ENCODE measurements around the gene PTGDS.

PTGDS gene

DNA sequence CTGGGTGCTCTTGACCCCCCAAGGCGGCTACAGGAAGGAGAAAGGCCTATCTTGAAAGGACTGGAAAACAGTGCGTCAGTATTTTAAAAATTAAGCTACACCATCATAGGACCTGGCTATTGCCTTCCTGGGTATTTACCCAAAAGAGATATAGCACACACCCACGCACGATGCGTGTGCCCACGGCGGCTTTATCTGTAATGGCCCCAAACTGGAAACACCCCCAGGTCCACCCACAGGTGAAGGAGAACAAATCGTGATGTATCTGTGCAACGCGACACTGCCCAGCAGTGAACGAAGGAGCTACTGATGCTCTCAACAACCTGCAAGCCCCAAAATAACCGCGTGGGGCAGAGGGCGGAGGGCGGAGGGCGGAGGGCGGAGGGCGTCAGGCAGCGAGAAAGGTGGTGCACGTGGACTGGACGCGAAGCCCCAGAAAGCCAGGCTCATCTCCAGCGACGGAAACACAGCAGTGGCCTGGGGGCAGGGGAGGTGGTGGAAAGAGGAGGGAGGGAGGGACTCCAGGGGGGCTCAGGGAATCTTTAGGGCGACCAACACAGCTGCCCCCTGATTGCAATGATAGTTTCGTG is 12.4 kb upstream of the PTGDS start:
- Histone ChIP-seq H3K79me2 (ENCODE audit: insufficient read depth, low read length) (no peaks in the 10 kb centered on the region), H3K36me3 (ENCODE audit: insufficient read depth, low read length) (no peaks in the 10 kb centered on the region), H3K27me3 (ENCODE audit: insufficient read depth, low read length, poor library complexity) (peaks cover 8% of the 10 kb centered on the region), H3K27ac (ENCODE audit: low read length) (no peak overlapping the region), H3K9ac (ENCODE audit: low read depth, low read length) (no peak overlapping the region), H3K4me1 (ENCODE audit: insufficient read depth, low read length) (peaks cover 9% of the 10 kb centered on the region), H3K9me3 (ENCODE audit: insufficient read depth, low read length, severe bottlenecking) (no peaks in the 10 kb centered on the region), H4K20me1 (ENCODE audit: insufficient read depth, low read length) (no peaks in the 10 kb centered on the region), H3K4me3 (ENCODE audit: low read depth in 1 of 2, low read length in 2 of 2) (no peak overlapping the region), H2AFZ (ENCODE audit: low read depth, low read length) (no peak overlapping the region), H3K4me2 (ENCODE audit: insufficient read depth, low read length) (no peak overlapping the region)
- DNase-seq (no peak), ATAC-seq (ENCODE audit: insufficient read depth, low read depth) (no peak)
- TF ChIP-seq EZH2 (IDR thresholded peaks at IDR 0.05; ENCODE audit: borderline replicate concordance, low read depth, low read length, severe bottlenecking): no peak
- TF ChIP-seq, protein P1, sequence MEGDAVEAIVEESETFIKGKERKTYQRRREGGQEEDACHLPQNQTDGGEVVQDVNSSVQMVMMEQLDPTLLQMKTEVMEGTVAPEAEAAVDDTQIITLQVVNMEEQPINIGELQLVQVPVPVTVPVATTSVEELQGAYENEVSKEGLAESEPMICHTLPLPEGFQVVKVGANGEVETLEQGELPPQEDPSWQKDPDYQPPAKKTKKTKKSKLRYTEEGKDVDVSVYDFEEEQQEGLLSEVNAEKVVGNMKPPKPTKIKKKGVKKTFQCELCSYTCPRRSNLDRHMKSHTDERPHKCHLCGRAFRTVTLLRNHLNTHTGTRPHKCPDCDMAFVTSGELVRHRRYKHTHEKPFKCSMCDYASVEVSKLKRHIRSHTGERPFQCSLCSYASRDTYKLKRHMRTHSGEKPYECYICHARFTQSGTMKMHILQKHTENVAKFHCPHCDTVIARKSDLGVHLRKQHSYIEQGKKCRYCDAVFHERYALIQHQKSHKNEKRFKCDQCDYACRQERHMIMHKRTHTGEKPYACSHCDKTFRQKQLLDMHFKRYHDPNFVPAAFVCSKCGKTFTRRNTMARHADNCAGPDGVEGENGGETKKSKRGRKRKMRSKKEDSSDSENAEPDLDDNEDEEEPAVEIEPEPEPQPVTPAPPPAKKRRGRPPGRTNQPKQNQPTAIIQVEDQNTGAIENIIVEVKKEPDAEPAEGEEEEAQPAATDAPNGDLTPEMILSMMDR (IDR thresholded peaks at IDR 0.05; ENCODE audit: borderline replicate concordance, extremely low read depth, low read length, poor library complexity, severe bottlenecking): no peak

DNA sequence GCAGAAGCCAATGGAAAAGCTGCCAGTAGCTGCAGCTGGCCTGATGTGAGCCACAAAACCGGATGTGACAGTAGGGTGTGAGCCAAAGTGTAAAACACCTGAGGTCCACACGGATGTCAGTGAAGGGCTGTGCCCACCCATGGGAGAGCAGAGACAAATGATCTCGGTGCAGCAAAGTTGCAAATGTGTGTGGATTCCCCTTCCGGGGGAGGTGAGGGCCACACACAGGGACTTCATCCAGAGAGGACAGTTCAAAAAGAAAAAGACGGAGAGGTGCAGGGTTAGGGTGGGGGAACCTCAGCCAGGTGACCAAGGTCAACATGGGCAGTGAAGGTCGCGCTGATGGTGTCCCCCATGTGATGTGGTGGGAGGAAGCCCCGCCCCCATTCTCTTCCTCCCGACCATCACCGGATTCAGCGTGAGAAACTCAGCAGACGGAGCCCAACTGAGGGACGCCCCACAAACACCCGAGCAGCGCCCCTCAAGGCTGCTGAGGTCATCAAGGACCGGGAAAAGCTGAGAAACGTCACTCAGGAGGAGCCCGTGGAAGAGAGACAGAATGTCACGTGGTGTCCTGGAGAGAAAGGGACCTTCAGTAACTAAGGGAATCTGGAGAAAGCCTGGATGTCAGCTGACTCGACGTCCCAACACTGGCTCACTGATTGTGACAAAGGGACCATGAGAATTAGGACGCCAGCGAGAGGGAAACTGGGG is 11.4 kb upstream of the PTGDS start:
- Histone ChIP-seq H3K4me2 (ENCODE audit: insufficient read depth, low read length) (0 out of 2 replicates have a peak overlapping the region, but pooled peaks have one; percentile 12), H3K79me2 (ENCODE audit: insufficient read depth, low read length) (no peaks in the 10 kb centered on the region), H4K20me1 (ENCODE audit: insufficient read depth, low read length) (no peaks in the 10 kb centered on the region), H3K9ac (ENCODE audit: low read depth, low read length) (no peak overlapping the region), H3K4me3 (ENCODE audit: low read depth in 1 of 2, low read length in 2 of 2) (no peak overlapping the region), H3K27ac (ENCODE audit: low read length) (no peak overlapping the region), H2AFZ (ENCODE audit: low read depth, low read length) (no peak overlapping the region), H3K4me1 (ENCODE audit: insufficient read depth, low read length) (peaks cover 9% of the 10 kb centered on the region), H3K9me3 (ENCODE audit: insufficient read depth, low read length, severe bottlenecking) (no peaks in the 10 kb centered on the region), H3K27me3 (ENCODE audit: insufficient read depth, low read length, poor library complexity) (peaks cover 8% of the 10 kb centered on the region), H3K36me3 (ENCODE audit: insufficient read depth, low read length) (no peaks in the 10 kb centered on the region)
- ATAC-seq (ENCODE audit: insufficient read depth, low read depth) (peak; percentile 71), DNase-seq (peak; percentile 54)
- no peak for TF ChIP-seq EZH2 (IDR thresholded peaks at IDR 0.05; ENCODE audit: borderline replicate concordance, low read depth, low read length, severe bottlenecking)
- TF ChIP-seq, protein P1 (IDR thresholded peaks at IDR 0.05; ENCODE audit: borderline replicate concordance, extremely low read depth, low read length, poor library complexity, severe bottlenecking): no peak

DNA sequence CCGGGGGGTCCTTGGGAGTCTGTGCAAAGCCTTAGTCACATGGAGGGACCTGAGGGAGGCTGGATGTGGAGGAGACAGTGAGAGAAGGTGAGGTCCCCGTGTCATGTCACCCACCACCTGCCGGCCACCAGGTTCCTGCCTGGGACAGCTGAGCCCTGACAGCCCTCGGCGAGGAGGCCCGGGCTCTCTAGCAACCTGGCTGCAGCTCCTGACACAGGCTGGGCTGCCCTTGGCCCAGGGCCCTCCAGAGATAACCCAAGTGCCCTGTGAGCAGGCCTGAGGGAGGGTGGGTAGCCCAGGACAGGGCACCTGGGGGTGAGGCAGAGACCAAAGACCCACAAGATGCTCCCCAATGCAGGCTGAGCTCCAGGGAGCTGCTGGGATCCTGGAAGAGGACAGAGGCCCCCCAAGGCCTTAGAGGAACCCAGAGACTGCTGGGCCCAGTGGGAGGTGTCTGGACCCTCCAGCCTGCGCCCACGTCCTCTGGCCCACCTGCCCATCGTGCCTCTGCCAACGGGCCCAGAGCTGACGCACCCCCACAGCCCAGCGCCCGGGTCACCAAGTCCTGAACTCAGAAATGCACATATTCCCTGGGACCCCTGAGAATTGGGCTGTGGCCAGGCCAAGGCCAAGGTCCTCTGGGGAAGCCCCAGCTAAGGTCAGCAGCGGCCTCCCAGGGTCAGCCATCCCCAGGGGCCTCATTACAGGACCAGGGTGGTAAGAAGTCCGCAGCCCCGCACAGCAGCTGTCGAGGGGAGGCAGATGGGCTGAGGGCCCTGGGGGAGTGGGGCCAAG is 8.8 kb upstream of the PTGDS start:
- Histone ChIP-seq H3K27me3 (ENCODE audit: insufficient read depth, low read length, poor library complexity) (peaks cover 8% of the 10 kb centered on the region), H2AFZ (ENCODE audit: low read depth, low read length) (no peak overlapping the region), H3K4me1 (ENCODE audit: insufficient read depth, low read length) (peaks cover 9% of the 10 kb centered on the region), H3K36me3 (ENCODE audit: insufficient read depth, low read length) (no peaks in the 10 kb centered on the region), H3K27ac (ENCODE audit: low read length) (no peak overlapping the region), H3K79me2 (ENCODE audit: insufficient read depth, low read length) (no peaks in the 10 kb centered on the region), H3K4me2 (ENCODE audit: insufficient read depth, low read length) (no peak overlapping the region), H3K9me3 (ENCODE audit: insufficient read depth, low read length, severe bottlenecking) (no peaks in the 10 kb centered on the region), H3K4me3 (ENCODE audit: low read depth in 1 of 2, low read length in 2 of 2) (no peak overlapping the region), H4K20me1 (ENCODE audit: insufficient read depth, low read length) (no peaks in the 10 kb centered on the region), H3K9ac (ENCODE audit: low read depth, low read length) (no peak overlapping the region)
- DNase-seq: no peak
- no peak for TF ChIP-seq EZH2 (IDR thresholded peaks at IDR 0.05; ENCODE audit: borderline replicate concordance, low read depth, low read length, severe bottlenecking)
- TF ChIP-seq, protein P1 (IDR thresholded peaks at IDR 0.05; ENCODE audit: borderline replicate concordance, extremely low read depth, low read length, poor library complexity, severe bottlenecking): no peak
- no peak for ATAC-seq (ENCODE audit: insufficient read depth, low read depth)

Measured in DND-41 (cell line).